Measurements from ENCODE around the gene ZCCHC8.
"Not testable (repeated sequence)": the region's sequence is repeated elsewhere in the genome, so short reads cannot be mapped to it uniquely, and the experiment has no call there.

ZCCHC8 gene

GRCh38 chr12:122473543-122474323 is 27.0 kb downstream of the ZCCHC8 start:
- DNase-seq (ENCODE audit: low read depth in 2 of 2, low spot score in 1 of 2): no peak

- no peak for DNase-seq (ENCODE audit: low read depth in 2 of 2, low spot score in 1 of 2)
These were observed 29.2 kb downstream of the ZCCHC8 start for GRCh38 chr12:122471324-122472226.

- not testable (repeated sequence) for DNase-seq (ENCODE audit: low read depth in 2 of 2, low spot score in 1 of 2)
These were observed 30.2 kb downstream of the ZCCHC8 start for GRCh38 chr12:122470576-122470975.

- not testable (repeated sequence) for DNase-seq (ENCODE audit: low read depth in 2 of 2, low spot score in 1 of 2)
These were observed 30.9 kb downstream of the ZCCHC8 start for GRCh38 chr12:122469856-122470255.

GRCh38 chr12:122467983-122468382 is 32.7 kb downstream of the ZCCHC8 start:
- DNase-seq (ENCODE audit: low read depth in 2 of 2, low spot score in 1 of 2): no peak

GRCh38 chr12:122464317-122465042 is 36.3 kb downstream of the ZCCHC8 start:
- not testable (repeated sequence) for DNase-seq (ENCODE audit: low read depth in 2 of 2, low spot score in 1 of 2)

- no peak for DNase-seq (ENCODE audit: low read depth in 2 of 2, low spot score in 1 of 2)
These were observed 40.1 kb downstream of the ZCCHC8 start for GRCh38 chr12:122460641-122461040.

- no peak for DNase-seq (ENCODE audit: low read depth in 2 of 2, low spot score in 1 of 2)
These were observed 40.7 kb downstream of the ZCCHC8 start for GRCh38 chr12:122460061-122460460.

GRCh38 chr12:122459211-122459610 is 41.5 kb downstream of the ZCCHC8 start:
- DNase-seq (ENCODE audit: low read depth in 2 of 2, low spot score in 1 of 2): no peak

GRCh38 chr12:122458105-122459035 is 42.4 kb downstream of the ZCCHC8 start:
- DNase-seq (ENCODE audit: low read depth in 2 of 2, low spot score in 1 of 2): no peak

GRCh38 chr12:122457627-122458026 is 43.1 kb downstream of the ZCCHC8 start:
- DNase-seq (ENCODE audit: low read depth in 2 of 2, low spot score in 1 of 2): no peak

GRCh38 chr12:122454739-122455138 is 46.0 kb downstream of the ZCCHC8 start:
- DNase-seq (ENCODE audit: low read depth in 2 of 2, low spot score in 1 of 2): no peak

- no peak for DNase-seq (ENCODE audit: low read depth in 2 of 2, low spot score in 1 of 2)
These were observed 46.4 kb downstream of the ZCCHC8 start for GRCh38 chr12:122454250-122454721.

GRCh38 chr12:122452701-122453285 is 47.9 kb downstream of the ZCCHC8 start:
- no peak for DNase-seq (ENCODE audit: low read depth in 2 of 2, low spot score in 1 of 2)

GRCh38 chr12:122449317-122449716 is 51.4 kb downstream of the ZCCHC8 start:
- no peak for DNase-seq (ENCODE audit: low read depth in 2 of 2, low spot score in 1 of 2)

- DNase-seq (ENCODE audit: low read depth in 2 of 2, low spot score in 1 of 2): not testable (repeated sequence)
These were observed 52.9 kb downstream of the ZCCHC8 start for GRCh38 chr12:122447825-122448224.

GRCh38 chr12:122446390-122446789 is 54.3 kb downstream of the ZCCHC8 start:
- not testable (repeated sequence) for DNase-seq (ENCODE audit: low read depth in 2 of 2, low spot score in 1 of 2)

- DNase-seq (ENCODE audit: low read depth in 2 of 2, low spot score in 1 of 2): not testable (repeated sequence)
These were observed 56.7 kb downstream of the ZCCHC8 start for GRCh38 chr12:122444071-122444470.

GRCh38 chr12:122438822-122439221 is 61.9 kb downstream of the ZCCHC8 start:
- not testable (repeated sequence) for DNase-seq (ENCODE audit: low read depth in 2 of 2, low spot score in 1 of 2)

- no peak for DNase-seq (ENCODE audit: low read depth in 2 of 2, low spot score in 1 of 2)
These were observed 63.0 kb downstream of the ZCCHC8 start for GRCh38 chr12:122437656-122438121.

Measured in stimulated activated CD8-positive, alpha-beta memory T cell treated with anti-CD3 and anti-CD28 coated beads, Interleukin-4, amount 100 ng/mL, for 1 hour (primary cell).